Fibroblast of the conjunctiva (primary cell): ENCODE results near the gene STIP1.
"Not testable (repeated sequence)": the region's sequence is repeated elsewhere in the genome, so short reads cannot be mapped to it uniquely, and the experiment has no call there.

Experiments used
- DNase-seq: peaks from one replicate; pipeline ENCODE4 v3.0.0-alpha.2; 2010; ENCODE audit warnings: low read depth

The STIP1 gene

DNA sequence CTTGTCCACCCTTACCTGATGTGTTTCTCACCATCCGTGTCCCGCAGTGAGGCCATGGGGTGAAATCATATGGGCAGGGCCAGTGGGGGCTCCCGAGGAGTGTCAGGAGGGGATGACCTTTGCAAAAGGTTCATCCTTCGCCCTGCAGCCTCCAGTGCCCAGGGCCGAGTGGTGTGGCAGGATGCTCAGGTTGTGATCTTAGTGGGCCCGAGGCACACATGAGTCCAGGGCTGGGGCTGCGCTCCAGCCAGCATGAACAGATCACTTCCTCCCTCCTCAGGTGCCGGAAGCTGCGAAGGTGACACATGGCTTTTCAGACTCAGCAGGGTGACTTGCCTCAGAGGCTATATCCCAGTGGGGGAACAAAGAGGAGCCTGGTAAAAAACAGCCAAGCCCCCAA lies 52.1 kb downstream of the STIP1 start:
- DNase-seq = no peak

DNA sequence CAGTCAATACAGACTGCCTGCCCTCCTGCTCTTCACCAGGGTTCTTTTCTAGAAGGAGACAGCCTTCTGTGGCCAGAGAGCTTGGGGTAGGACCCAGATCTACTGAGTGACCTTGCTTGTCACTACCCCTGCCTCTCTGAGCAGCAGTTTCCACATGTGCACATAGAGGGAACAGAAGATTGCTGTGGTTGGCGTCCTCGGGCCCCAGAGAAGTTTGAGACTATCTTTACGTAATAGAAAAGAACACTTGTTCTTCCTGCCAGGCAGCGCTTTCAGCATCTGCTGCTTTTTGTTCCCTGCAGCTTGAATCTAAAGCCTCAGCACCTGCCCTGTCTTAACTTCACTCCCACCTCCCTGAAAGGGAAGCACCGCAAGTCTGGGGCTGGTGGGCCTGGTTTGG lies 53.0 kb downstream of the STIP1 start:
- no peak for DNase-seq

DNA sequence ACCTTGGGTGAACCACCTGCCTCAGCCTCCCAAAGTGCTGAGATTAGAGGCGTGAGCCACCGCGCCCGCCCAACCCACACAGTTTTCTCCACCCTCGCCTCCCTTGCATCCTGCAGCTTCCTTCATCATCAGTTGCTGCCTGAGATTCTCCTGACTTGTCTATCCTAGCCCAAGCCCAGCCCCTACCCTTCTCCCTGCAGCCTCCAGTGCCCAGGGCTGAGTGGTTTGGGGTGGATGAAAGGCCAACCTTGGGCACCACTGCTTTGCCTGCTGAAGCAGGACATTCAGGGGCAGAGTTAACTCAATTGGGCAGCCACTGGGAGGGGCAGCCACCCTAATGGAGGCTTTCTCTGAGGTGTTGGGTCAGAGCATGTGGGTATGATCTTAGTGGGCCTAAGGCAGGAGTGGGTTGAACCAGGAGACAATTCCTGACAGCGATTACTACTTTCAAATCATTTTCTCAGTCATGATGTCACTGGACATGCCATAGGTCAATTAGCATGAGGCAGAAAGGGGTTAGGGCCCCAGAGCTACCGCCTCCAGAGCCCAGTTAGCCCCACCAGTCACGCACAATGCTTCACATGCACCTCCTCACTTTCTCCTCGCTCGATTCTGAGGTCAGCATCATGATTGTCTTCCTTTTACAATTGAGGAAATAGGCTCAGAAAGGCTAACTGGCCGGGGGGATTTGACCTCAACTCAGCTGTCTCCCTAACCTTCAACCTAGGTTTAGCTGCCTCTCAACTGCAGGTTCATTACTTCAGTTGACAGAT lies 53.9 kb downstream of the STIP1 start:
- no peak for DNase-seq

DNA sequence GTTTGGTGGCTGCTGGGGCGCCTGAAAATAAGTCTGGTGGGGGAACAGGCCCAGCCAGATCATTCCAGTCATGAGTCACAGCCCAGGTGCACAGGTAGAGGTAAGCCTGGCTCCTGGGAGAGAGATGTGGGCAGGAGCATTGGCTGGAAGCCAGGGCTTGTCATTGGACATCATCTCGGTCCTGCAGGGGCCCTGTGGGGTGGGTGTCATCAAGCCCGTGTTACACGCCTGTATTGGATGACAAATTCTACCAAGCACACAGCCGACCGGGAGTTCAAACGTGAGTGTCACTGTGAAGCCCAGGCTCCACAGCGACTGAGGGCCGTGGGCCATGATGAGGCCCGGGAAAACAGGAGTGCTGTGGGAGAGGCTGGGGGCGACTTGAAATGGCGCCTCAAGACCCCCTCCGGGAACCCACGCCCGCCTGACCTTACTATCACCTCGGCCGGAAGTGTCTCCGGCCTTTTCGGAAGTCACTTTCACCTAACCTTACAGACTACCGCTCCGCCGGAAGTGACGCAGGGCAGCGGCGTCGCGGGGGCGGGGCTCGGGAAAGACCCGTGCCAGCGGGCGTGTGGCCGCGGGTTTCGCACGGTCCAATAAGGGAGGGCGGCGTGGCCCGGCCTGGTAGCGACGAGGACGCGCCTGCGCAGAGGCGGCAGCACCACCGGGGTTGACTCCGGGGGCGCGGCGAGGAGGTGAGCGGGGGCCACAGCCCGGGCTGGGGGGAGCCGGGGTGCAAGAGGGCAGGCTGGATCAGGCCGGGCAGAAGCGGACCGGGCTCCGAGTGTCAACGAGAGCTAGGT lies 54.7 kb downstream of the STIP1 start, which contains the start of gene FKBP2:
Gene FKBP2, plus strand, starts transcription at position 661 of the 806 bp plus-strand sequence. CDS start 1,293 bp downstream, outside the sequence.
- DNase-seq = peak; percentile 94

DNA sequence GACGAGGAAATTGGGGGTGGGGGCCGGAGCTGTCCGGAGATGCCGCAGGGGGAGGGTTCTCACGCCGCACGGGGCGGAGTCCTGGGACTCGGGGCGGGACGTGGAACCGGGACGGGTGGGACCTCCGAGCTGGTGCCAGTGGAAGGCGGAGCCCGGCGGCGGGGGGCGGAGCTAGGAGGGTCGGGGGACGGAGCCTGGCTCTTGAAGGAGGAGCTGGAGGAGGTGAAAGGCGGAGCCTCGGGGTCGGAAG lies 55.2 kb downstream of the STIP1 start:
- DNase-seq = peak; percentile 99

DNA sequence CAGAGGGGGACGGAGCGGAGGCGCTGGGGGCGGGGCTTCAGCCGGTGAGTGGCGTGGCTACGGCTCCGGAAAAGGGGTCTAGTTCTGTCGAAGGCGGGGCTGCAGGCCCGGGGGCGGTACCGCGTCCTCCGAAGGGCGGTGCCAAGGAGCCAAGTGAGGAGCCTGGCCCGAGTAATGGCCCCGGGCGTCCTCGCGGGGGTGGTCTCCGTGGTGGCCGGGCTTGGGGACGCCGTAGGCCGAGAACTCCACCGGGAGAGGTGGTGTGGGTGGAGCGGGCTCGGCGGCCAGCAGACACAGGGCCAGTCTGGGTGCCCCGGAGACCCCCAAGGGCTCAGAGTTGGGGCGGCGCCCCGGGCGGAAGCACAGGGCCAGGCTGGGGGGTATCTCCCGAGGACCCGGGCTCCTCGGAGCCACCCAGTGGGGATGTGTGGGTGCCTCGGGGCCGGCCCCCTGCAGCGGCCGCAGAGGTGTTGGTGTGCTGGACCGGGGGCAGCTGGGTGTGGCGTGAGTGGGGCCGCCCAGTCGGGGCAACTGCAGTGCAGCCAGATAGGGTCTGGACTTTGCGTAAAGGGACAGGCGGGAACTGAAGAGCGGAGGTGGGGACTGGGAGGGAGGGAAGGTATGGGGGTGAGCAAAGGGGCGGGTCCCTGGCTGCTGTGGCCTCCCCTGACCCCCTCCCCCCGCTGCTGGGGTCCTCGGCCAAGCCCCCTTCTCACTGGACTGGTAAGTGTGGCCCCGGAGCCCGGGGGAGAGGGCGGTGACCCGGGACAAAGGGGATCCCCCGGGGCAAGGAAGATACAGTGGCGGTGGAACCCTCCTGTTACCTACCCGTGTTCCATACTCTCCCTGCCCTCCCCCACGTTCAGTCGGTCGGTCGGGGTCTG lies 55.8 kb downstream of the STIP1 start:
- DNase-seq = no peak

DNA sequence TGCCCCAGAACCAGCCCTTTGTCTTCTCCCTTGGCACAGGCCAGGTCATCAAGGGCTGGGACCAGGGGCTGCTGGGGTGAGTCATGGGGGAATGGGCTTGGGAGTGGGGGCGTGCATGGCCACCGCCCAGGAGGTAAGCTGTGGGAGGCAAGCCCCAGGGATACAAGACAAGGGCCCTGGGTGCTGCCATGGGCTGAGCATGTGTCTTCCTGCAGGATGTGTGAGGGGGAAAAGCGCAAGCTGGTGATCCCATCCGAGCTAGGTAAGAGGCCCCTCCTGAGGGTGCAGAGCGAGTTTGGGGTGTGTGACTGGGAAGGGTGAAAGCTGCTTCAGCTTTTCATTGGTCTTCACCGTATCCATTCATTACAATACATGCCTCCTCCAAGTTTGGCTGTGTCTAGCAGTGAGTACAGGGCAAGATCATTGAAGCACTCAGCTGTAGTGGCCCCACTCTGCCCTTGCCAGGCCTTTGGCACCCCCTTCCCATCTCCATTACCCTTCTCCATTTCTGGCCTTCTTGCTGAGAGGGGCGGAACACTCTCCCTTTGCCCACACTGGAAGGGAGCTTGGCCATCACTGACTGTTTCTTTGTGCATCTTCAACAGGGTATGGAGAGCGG lies 57.4 kb downstream of the STIP1 start:
- no peak for DNase-seq

DNA sequence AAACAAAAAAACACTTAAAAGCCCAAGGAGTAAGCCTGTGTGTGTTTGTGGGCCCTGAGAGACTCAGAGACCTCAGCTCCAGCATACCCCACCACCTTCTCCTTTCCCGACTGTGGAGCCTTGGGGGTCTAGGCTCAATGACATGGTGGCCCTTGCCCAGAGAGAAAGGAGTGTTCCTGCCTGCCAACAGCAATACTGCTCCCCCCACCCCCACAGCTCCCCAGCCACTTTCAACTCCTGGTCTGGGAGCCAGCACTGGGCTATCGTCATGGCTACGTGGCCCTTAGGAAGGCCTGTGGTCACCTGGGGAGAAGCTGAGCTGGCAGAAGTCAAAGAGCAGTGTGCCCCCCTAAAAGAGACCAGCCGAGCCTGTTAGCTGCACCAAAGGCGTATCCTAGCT lies 58.1 kb downstream of the STIP1 start:
- no peak for DNase-seq

DNA sequence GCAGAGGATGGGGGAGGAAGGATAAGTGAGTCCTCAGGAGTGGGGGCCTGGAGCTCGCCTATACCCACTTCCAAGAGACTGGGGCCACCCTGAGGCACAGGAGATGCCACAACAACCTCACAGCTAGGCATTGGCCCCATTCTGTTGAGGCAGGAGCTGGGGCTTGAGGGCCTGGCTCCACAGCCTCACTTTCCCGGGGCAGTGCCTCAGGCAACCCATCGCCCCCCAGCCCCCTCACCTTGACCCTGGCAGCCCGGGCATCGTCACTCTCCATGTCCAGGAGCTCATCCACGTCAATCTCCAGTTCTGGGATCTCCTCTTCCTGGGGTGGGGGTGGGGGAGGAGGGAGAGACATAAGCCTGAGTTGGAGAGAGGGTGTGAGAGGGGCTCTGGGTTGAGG lies 59.0 kb downstream of the STIP1 start:
- no peak for DNase-seq

DNA sequence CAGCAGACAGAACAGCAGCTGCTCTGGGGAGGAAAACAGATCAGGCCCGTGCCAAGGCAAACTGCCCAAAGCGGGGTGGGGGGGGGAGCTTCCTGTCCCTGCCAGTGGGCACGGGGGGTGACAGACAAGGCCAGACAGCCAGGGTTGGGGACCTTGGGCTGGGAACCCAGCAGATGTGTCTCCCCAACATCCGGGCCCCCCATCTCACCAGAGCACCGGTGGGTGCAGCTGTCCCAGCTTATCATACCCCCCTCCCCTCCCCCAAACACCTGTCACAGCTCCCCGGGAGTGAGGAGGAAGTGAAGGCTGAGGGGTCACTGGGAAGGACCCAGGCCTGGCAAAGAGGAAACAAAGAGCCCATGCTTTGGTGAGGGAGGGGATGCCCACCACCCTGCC lies 59.4 kb downstream of the STIP1 start:
- DNase-seq = no peak

DNA sequence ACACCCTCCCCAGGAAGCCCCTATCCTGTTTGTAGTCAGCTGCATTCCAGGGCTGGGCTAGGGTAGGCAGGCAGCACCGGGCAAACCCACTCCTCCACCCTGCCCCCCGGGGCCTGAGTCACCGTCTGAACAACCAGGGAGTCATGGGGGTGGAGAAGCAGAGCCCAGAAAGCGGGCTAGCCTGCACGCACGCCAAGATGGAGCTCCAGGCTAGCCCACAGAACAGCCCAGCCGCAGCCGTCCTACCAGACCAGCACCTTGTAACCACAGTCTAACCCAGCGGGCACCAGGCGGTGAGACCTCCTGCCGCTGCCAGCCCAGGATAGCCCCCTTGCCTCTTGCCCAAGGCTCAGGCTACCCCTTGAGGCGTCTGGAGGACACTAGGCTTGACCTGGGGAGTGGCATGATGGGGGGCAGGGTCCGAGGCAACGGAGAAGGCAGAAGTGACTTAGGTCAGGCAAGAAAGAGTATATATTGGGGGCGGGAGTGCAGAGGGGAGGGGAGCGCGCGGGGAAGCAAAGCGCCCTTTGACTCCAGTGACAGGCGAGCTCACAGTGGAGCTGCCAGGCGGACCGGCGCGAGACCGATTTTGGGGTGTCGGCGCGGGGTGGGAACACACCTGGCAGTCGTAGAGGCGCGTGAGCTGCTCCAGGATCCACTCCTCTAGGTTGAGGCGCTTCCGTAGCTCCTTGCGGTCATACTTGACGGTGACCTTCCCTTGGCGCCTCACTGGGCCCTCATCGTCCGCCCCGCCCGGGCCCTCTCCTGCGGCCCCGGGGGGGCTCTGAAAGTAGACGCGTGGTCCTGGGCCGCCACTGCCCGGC lies 60.0 kb downstream of the STIP1 start:
- DNase-seq = peak; percentile 84

DNA sequence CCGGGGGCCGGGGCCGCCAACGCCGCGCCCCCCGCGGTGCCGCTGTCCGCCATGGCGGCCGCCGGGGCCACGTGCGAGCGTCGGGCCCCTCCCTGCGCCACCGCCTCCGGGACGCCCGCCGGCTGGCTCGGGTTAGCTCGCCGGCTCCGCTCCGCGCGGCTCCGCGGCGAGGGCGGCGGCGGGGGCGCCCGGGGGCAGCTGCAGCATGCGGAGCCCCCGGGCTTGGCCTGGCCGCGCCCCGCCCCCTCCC lies 60.6 kb downstream of the STIP1 start:
- not testable (repeated sequence) for DNase-seq

DNA sequence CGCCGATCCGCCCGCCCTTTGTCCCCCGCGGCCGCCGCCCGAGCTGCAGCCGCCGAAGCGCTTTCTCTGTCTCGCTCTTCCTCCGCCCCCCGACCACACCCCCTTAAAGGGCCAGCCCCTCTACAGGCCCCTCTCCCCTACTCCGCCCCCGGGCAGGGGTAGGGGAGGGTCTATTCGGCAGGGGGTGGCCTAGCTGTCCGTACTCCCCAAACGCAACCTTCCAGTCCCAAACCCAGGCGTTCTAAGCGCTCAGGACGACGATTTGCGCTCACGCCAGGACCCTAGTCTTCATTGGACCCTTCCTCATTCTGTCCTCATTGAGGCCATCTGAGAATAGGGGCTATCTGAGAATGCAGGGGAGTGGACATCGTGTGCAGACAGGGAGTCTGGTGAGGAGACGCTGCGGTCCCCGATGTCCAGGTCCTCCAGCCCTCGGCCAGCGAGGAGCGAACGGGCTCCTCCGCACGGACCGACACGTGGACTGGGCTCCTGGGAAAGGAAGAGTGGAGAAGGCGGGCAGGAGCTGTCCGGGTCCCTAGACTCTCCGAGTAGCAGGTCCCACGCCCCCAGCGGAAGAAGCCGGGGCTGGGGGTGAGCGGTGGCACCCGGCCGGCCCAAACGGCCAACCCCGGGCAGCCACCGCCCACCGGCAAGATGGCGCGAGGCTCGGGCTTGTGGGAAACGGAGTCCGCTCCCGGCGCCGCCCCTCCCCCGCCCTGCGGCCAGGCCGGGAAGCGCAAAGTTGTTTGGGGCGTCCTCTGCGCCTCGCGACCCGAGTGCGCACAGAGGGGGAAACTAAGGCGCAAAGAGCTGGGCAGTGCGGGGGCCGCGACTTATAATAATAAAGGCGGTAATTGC lies 61.1 kb downstream of the STIP1 start, which contains the start of gene PPP1R14B:
Gene PPP1R14B, minus strand, starts transcription at position 73 of the 858 bp plus-strand sequence. CDS start 270 bp downstream, outside the sequence.
- peak; percentile 76 for DNase-seq

DNA sequence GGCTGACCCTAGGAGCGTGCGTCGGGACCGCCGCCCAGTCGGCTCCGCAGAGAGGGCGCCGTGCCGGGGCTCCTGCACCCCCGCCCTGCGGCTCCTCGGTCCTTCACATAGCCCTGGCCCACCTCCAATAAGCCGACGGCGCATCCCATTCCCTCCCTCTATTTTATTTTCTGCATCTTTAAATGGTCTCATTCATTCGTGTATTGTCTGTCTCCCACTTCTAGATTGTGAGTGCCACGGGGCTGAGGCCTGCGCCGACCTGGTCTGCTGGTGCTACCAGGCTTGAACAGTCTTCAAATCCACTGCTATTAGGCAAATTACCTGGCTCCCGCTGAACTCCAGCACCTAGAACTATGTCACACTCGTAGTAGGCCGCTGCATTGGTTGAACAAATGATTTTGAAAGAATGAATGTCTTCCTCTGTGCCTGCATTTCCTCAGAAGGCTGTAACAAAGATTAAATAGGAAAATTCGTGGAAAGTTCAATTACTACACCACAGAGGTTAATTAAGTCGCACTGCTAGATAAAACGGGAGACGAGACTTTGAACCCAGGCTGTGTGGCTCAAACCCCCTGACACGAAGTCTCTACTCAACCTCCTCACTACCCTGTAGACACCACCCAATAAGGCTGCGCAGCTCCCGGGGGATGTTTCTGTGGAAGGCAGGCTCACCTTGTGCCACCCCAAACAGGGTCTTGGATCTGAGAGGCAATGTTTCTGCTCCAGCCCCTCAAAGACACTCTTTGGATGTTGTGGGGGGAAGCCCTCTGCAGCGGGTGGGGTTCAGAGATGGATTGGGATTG lies 62.0 kb downstream of the STIP1 start:
- no peak for DNase-seq

DNA sequence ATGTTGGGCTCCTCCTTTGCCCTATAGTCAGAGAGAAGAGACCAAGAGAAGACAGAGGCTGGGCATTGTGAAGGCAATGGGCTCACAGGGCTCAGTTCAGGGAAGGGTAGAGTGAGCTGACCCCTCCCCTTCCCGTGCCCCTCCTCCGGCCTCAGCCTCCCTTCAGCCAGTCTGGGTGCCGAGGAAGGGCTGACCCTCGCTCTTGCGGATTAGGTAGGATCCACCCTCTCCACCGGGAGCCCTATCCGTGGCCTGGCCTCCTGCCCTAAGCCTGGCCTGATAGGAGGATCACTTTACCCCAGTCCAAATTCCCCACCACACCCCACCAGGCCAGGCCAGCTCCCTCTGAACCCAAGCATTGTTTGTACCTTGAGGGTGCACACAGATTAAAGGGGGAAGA lies 62.6 kb downstream of the STIP1 start:
- no peak for DNase-seq

DNA sequence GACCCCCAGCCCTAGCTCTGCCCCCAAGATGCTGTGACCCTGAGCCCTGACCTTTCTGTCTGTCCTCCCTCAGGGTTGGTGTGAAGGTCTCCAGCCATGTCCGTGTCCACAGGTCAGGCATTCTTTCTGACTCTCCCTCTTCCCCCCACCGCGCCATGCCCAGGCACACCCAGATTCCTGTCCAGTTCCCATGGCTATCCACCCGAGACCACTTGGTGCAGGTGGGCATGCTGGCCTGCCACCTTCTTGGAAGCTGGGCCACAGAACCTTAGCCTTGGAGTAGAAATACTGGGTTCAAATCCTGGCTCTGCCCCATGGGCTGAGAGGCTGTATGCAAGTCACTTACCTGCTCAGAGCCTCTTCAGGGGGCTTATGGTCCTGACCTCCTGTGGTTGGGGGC lies 63.1 kb downstream of the STIP1 start:
- DNase-seq = no peak

DNA sequence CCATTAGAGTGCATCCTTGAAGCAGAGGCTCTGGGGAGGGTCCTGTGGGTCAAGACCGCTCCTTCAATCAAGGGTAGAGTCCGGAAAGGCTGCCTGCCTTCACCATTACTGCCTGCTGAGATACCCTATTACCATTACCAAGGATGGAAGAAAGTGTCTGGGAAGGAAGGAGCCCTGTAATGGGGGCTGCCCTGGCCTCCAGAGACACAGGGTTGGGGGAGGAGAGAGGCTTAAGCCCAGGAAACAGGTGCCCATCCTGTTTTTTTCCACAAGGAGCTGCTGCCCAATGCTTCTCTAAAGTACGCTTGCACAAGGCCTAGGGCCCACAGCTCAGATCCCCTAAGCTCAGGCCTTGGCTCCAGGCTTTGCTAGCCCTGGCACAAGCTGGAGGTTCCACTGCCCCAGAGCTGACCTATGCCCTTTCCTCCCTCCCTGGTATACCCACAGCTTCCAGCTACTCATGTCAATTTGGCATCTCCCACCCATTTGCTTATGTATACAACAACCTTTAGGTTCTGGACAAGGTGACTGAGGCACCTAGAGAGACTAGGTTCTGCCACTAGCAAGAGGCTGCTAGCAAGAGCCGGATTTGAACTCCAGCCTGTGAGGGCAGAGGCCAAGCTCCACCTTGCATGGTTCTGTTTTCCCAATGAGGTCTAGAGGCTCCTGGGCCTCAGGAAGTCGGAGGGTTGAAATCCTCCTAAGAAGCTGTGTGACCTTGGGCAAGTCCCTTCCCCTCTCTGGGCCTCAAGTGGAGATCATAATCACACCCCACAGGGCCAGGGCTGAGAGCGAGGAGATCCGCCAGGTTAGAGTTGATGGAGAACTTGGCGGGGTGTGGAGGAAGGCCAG lies 63.8 kb downstream of the STIP1 start:
- no peak for DNase-seq

DNA sequence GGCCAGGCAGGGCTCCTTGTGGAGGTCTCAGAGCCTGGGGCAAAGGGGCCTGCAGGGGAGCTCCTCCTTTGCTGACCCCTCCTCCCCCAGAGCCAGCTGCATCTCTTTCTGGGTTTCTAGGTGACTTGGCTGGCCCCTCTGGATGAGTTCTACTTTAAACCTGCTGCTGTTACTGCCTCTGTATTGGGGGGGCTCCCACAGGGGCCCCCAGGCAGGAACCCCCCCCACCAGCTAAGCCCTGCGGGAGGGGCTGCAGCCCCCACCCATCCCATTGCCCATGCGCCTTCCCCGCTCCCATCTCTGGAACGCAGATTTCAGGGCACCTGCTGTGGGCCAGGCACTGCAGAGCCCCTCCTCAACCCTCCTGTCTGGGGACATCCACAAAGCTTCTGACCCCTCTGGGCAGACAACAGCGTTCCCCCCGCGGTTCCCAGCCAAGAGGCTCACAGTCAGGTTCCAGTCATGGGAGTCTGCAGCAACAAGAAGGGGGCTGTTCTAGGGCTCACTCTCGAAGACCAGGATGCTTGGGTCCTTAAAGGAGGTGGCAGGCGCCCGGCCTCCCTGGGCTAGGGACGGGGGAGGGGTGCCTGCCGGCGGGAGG lies 64.5 kb downstream of the STIP1 start:
- no peak for DNase-seq
